MCF 10A (cell line): ENCODE measurements around the gene TOMM5. TPM values are rescaled to one million over a fixed set of nuclear protein-coding genes. Genes with fewer than 3 reads are reported as not detected.

Experiments
- BruUV-seq: library from RNA; stranded (reverse); fragments of 400-500 nt; replicated peaks from 2 replicates; lab custom pipeline; 2021; lab: Mats Ljungman, UMichigan
- CTCF ChIA-PET: fragments of 300-600 bp; sonication (Branson Sonifier 250); formaldehyde crosslinking; extraction: SDS; loops from one replicate; lab custom pipeline; 2021; ENCODE audit warnings: antibody characterized with exemption, inconsistent platforms; lab: Yijun Ruan, JAX
- POLR2A ChIA-PET: fragments of 300-600, 350-650 bp; sonication (Branson Sonifier 250); formaldehyde crosslinking; extraction: SDS; loops from one replicate; lab custom pipeline; 2020; ENCODE audit warnings: antibody characterized with exemption, inconsistent platforms; lab: Yijun Ruan, JAX
- DNase-seq: peaks from one replicate; pipeline ENCODE4 v3.0.0-alpha.2; 2018; ENCODE audit not compliant: unreplicated experiment
- H3K27ac Mint-ChIP-seq: one replicate; pipeline ENCODE4 v1.8.0; 2022; ENCODE audit warnings: mild to moderate bottlenecking, low read depth, mixed read lengths; ENCODE audit not compliant: unreplicated experiment
- H3K27me3 Mint-ChIP-seq: one replicate; pipeline ENCODE4 v1.8.0; 2022; ENCODE audit warnings: mixed read lengths; ENCODE audit not compliant: insufficient read depth, unreplicated experiment
- H3K36me3 Mint-ChIP-seq: one replicate; pipeline ENCODE4 v1.8.0; 2022; ENCODE audit warnings: mild to moderate bottlenecking, moderate library complexity, mixed read lengths; ENCODE audit not compliant: insufficient read depth, unreplicated experiment
- H3K4me1 Mint-ChIP-seq: one replicate; pipeline ENCODE4 v1.8.0; 2022; ENCODE audit warnings: mixed read lengths; ENCODE audit not compliant: insufficient read depth, unreplicated experiment
- H3K4me3 Mint-ChIP-seq: one replicate; pipeline ENCODE4 v1.8.0; 2022; ENCODE audit warnings: mild to moderate bottlenecking, moderate library complexity, mixed read lengths; ENCODE audit not compliant: unreplicated experiment
- H3K9me3 Mint-ChIP-seq: one replicate; pipeline ENCODE4 v1.8.0; 2022; ENCODE audit warnings: mixed read lengths; ENCODE audit not compliant: unreplicated experiment
- CTCF ChIP-seq: fragments of 200-600 bp; IDR thresholded peaks from one replicate; pipeline ENCODE4 v1.8.0; 2022; ENCODE audit warnings: antibody characterized with exemption, mild to moderate bottlenecking; ENCODE audit not compliant: unreplicated experiment
- intact Hi-C: fragments of 100-400 bp; cut with micrococcal nuclease; formaldehyde crosslinking; loops from 2 replicates; pipeline ENCODE4 v1.14.1; 2022
- total RNA-seq: library from RNA; stranded (reverse); gene quantifications from 2 replicates; pipeline ENCODE4 v1.2.3, GENCODE V29; 2022

TOMM5 gene
- total RNA-seq, 1 experiment from 2014 or later, result 151 TPM

GRCh38 chr9:37632479-37632878 lies 40.1 kb upstream of the TOMM5 start:
- H3K4me1 Mint-ChIP-seq, result no peaks in the 10 kb centered on the region
- H3K4me3 Mint-ChIP-seq, result no peak overlapping the region
- H3K27me3 Mint-ChIP-seq, result peaks cover 18% of the 10 kb centered on the region
- H3K36me3 Mint-ChIP-seq, result no peaks in the 10 kb centered on the region
- no peak for TF ChIP-seq CTCF
- no TSS peak for BruUV-seq
- H3K27ac Mint-ChIP-seq, result no peak overlapping the region
- DNase-seq, result no peak
- CTCF ChIA-PET, result interaction anchor here (0.6 kb wide), 1 partner anchor 38 kb away, joined by 3 read pairs; no protein-coding TSS in a partner anchor
- intact Hi-C loops, result no loop called here
- POLR2A ChIA-PET, result interaction anchor here (0.6 to 0.7 kb wide), 2 partner anchors 14 to 30 kb away, joined by 3 to 4 read pairs; no protein-coding TSS in a partner anchor
- no peaks in the 10 kb centered on the region for H3K9me3 Mint-ChIP-seq

- intact Hi-C loops, result no loop called here
- H3K4me3 Mint-ChIP-seq, result no peak overlapping the region
- POLR2A ChIA-PET, result interaction anchor here (0.6 to 1.1 kb wide), 5 partner anchors 23 to 103 kb away, joined by 3 read pairs; partner anchors contain the start of gene TOMM5
- no peaks in the 10 kb centered on the region for H3K9me3 Mint-ChIP-seq
- no peak overlapping the region for H3K27ac Mint-ChIP-seq
- TF ChIP-seq CTCF, result no peak
- no peaks in the 10 kb centered on the region for H3K27me3 Mint-ChIP-seq
- H3K36me3 Mint-ChIP-seq, result no peaks in the 10 kb centered on the region
- CTCF ChIA-PET, result interaction anchor here (0.6 to 1.0 kb wide), 8 partner anchors 11 to 773 kb away, joined by 3 read pairs; no protein-coding TSS in a partner anchor
- H3K4me1 Mint-ChIP-seq, result peaks cover 7% of the 10 kb centered on the region
- BruUV-seq, result no TSS peak
- DNase-seq, result no peak
Measured at GRCh38 chr9:37626708-37627292, 34.4 kb upstream of the TOMM5 start.

- H3K9me3 Mint-ChIP-seq, result no peaks in the 10 kb centered on the region
- intact Hi-C loops, result no loop called here
- no peak for DNase-seq
- no peaks in the 10 kb centered on the region for H3K36me3 Mint-ChIP-seq
- no peaks in the 10 kb centered on the region for H3K27me3 Mint-ChIP-seq
- no peak overlapping the region for H3K27ac Mint-ChIP-seq
- ChIA-PET CTCF (interaction anchor here (0.6 to 0.8 kb wide), 2 partner anchors 14 to 28 kb away, joined by 3 read pairs; no protein-coding TSS in a partner anchor), POLR2A (no interaction called here)
- H3K4me1 Mint-ChIP-seq, result peaks cover 7% of the 10 kb centered on the region
- H3K4me3 Mint-ChIP-seq, result no peak overlapping the region
- no peak for TF ChIP-seq CTCF
- no TSS peak for BruUV-seq
Measured at GRCh38 chr9:37625758-37626147, 33.4 kb upstream of the TOMM5 start.

GRCh38 chr9:37625036-37625757 lies 32.8 kb upstream of the TOMM5 start:
- ChIA-PET POLR2A (interaction anchor here (0.5 kb wide), 1 partner anchor 224 kb away, joined by 3 read pairs; no protein-coding TSS in a partner anchor), CTCF (interaction anchor here (0.6 to 1.4 kb wide), 3 partner anchors 14 to 31 kb away, joined by 3 to 4 read pairs (median 3); no protein-coding TSS in a partner anchor)
- DNase-seq, result no peak
- Mint-ChIP-seq H3K4me3 (no peak overlapping the region), H3K27ac (no peak overlapping the region), H3K9me3 (no peaks in the 10 kb centered on the region), H3K36me3 (no peaks in the 10 kb centered on the region), H3K27me3 (no peaks in the 10 kb centered on the region), H3K4me1 (peaks cover 7% of the 10 kb centered on the region)
- no TSS peak for BruUV-seq
- TF ChIP-seq CTCF, result no peak
- intact Hi-C loops, result no loop called here
